Measurements from ENCODE around the gene SLC10A2. TPM values are rescaled to one million over a fixed set of nuclear protein-coding genes. Genes with fewer than 3 reads are reported as not detected.
"Not testable (repeated sequence)": the region's sequence is repeated elsewhere in the genome, so short reads cannot be mapped to it uniquely, and the experiment has no call there.

The SLC10A2 gene
- total RNA-seq, 1 experiment from 2014 or later, result not detected

DNA sequence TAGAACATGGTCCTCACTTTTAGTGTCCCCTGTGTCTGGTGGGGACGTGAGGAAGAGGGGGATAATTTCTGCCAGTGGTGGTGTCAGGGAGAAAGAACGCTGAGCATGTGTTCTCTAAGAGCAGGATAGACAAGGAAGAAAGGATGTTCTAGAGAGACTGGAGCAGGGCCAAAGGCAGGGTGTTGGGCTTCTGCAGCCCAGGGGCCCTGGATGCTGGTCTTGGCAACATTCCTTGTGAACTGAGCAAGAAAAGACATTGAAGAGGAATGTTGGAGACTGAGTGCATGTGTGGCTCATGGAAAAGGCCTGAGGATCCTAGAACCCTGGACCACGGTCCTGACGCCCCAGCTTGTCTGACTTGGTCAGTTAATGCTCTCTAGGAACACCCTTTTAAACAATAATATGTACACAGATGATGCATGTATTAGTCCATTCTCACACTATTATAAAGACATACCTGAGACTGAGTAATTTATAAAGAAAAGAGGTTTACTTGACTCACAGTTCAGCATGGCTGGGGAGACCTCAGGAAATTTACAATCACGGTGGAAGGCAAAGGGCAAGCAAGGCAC is 33.6 kb upstream of the SLC10A2 start:
- Mint-ChIP-seq H3K36me3 (ENCODE audit: insufficient read depth, unreplicated experiment) (no peaks in the 10 kb centered on the region), H3K4me3 (ENCODE audit: low read depth, unreplicated experiment) (no peak overlapping the region), H3K4me1 (ENCODE audit: low read depth, unreplicated experiment) (no peaks in the 10 kb centered on the region), H3K9me3 (ENCODE audit: low read depth, unreplicated experiment) (no peaks in the 10 kb centered on the region), H3K27me3 (ENCODE audit: unreplicated experiment) (no peaks in the 10 kb centered on the region), H3K27ac (ENCODE audit: unreplicated experiment) (no peak overlapping the region)
- CTCF ChIA-PET, result interaction anchor here (0.7 kb wide), 1 partner anchor 880 kb away, joined by 4 read pairs; no protein-coding TSS in a partner anchor
- TF ChIP-seq, protein P1, sequence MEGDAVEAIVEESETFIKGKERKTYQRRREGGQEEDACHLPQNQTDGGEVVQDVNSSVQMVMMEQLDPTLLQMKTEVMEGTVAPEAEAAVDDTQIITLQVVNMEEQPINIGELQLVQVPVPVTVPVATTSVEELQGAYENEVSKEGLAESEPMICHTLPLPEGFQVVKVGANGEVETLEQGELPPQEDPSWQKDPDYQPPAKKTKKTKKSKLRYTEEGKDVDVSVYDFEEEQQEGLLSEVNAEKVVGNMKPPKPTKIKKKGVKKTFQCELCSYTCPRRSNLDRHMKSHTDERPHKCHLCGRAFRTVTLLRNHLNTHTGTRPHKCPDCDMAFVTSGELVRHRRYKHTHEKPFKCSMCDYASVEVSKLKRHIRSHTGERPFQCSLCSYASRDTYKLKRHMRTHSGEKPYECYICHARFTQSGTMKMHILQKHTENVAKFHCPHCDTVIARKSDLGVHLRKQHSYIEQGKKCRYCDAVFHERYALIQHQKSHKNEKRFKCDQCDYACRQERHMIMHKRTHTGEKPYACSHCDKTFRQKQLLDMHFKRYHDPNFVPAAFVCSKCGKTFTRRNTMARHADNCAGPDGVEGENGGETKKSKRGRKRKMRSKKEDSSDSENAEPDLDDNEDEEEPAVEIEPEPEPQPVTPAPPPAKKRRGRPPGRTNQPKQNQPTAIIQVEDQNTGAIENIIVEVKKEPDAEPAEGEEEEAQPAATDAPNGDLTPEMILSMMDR (IDR thresholded peaks at IDR 0.05; ENCODE audit: unreplicated experiment), result no peak
- no peak for DNase-seq
- no TSS peak for BruUV-seq (replicated peaks)
- intact Hi-C loops (cut with micrococcal nuclease; ENCODE audit: unreplicated experiment), result no loop called here

DNA sequence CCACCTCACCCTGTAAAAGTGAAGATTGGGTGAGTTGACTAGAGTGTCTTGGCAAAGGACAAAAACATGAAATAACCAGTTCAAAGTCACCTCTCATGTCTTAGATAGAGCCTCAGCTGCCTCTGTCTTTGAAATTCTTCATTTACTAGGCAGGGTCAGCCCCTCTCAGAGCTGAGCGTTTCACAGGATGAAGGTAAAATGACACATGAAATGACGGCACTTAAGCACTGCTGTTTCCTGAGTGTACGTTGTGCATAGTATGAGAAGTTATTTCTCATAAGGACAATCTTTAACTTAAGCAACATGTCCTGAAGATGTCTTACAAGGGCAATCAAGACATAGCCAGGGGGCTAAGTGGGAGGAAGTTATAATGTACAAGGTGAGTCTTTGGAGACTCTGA is 32.3 kb upstream of the SLC10A2 start:
- Mint-ChIP-seq H3K27ac (ENCODE audit: unreplicated experiment) (no peak overlapping the region), H3K9me3 (ENCODE audit: low read depth, unreplicated experiment) (no peaks in the 10 kb centered on the region), H3K4me3 (ENCODE audit: low read depth, unreplicated experiment) (no peak overlapping the region), H3K27me3 (ENCODE audit: unreplicated experiment) (no peaks in the 10 kb centered on the region), H3K36me3 (ENCODE audit: insufficient read depth, unreplicated experiment) (no peaks in the 10 kb centered on the region), H3K4me1 (ENCODE audit: low read depth, unreplicated experiment) (no peaks in the 10 kb centered on the region)
- CTCF ChIA-PET, result no interaction called here
- DNase-seq, result no peak
- intact Hi-C loops (cut with micrococcal nuclease; ENCODE audit: unreplicated experiment), result no loop called here
- no TSS peak for BruUV-seq (replicated peaks)
- TF ChIP-seq, protein P1 (IDR thresholded peaks at IDR 0.05; ENCODE audit: unreplicated experiment), result no peak

DNA sequence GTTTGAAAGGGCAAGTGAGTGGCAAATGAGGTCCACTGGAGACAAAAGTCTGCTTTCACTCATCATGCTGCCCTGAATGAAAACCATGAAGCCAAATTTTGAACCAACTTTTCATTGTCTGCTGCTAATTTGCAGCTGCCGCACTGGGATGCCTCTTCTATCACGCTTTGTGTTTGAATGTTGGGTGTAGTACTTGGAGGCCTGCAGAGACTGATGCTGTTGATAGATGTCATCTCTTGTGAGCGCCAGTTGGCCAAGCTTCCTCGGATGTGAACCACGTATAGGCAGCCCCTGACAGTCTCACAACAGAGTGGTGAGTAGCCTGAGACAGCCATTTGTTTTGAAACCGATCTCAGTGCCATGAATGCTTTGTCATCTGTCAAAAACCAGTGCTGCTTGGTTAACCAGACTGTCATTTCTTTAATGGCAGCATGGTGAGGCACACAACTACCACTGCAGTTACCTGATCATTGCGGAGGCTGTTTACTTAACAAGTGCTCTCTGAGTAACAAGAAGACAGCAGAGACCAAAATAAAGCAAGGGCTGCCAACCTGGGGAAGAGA is 31.2 kb upstream of the SLC10A2 start:
- TF ChIP-seq, protein P1 (IDR thresholded peaks at IDR 0.05; ENCODE audit: unreplicated experiment), result no peak
- intact Hi-C loops (cut with micrococcal nuclease; ENCODE audit: unreplicated experiment), result no loop called here
- Mint-ChIP-seq H3K27ac (ENCODE audit: unreplicated experiment) (no peak overlapping the region), H3K4me1 (ENCODE audit: low read depth, unreplicated experiment) (no peaks in the 10 kb centered on the region), H3K27me3 (ENCODE audit: unreplicated experiment) (no peaks in the 10 kb centered on the region), H3K36me3 (ENCODE audit: insufficient read depth, unreplicated experiment) (no peaks in the 10 kb centered on the region), H3K9me3 (ENCODE audit: low read depth, unreplicated experiment) (no peaks in the 10 kb centered on the region), H3K4me3 (ENCODE audit: low read depth, unreplicated experiment) (no peak overlapping the region)
- CTCF ChIA-PET, result no interaction called here
- DNase-seq, result no peak
- BruUV-seq (replicated peaks), result no TSS peak

DNA sequence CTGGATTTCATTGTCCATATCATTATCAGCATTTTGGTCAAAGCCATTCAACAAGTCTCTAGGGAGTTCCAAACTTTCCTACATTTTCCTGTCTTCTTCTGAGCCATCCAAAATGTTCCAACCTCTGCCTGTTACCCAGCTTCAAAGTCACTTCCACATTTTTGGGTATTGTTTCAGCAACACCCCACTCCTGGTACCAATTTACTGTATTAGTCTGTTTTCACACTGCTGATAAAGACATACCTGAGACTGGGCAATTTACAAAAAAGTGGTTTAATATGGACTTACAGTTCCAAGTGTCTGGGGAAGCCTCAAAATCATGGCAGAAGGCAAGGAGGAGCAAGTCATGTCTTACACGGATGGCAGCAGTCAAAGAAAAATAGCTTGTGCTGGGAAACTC is 27.4 kb upstream of the SLC10A2 start:
- H3K27ac Mint-ChIP-seq (ENCODE audit: unreplicated experiment); H3K4me1 Mint-ChIP-seq (ENCODE audit: low read depth, unreplicated experiment); H3K36me3 Mint-ChIP-seq (ENCODE audit: insufficient read depth, unreplicated experiment); H3K4me3 Mint-ChIP-seq (ENCODE audit: low read depth, unreplicated experiment); intact Hi-C loops (cut with micrococcal nuclease; ENCODE audit: unreplicated experiment); H3K9me3 Mint-ChIP-seq (ENCODE audit: low read depth, unreplicated experiment); BruUV-seq (replicated peaks); H3K27me3 Mint-ChIP-seq (ENCODE audit: unreplicated experiment); CTCF ChIA-PET; DNase-seq: not testable (repeated sequence)

DNA sequence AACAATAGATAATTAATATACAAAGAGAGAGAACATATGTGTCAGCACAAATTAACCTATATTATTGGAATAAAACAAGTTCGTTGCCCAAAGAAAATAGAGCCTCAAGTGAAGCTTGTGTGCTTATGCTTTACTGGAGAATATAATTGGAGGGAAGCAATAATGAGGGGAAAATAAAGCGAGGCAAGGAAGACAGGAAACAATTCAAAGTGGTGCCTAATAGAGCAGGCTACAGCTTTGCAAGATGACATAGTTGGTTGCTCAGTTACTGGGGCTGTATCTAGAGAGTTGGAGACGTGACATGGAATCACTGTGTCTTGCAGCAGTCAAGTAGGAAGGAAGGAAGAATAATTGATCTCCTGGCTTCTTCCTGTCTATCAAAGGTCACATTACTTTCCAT is 21.1 kb upstream of the SLC10A2 start:
- Mint-ChIP-seq H3K4me1 (ENCODE audit: low read depth, unreplicated experiment) (no peaks in the 10 kb centered on the region), H3K27me3 (ENCODE audit: unreplicated experiment) (no peaks in the 10 kb centered on the region), H3K4me3 (ENCODE audit: low read depth, unreplicated experiment) (no peak overlapping the region), H3K27ac (ENCODE audit: unreplicated experiment) (no peak overlapping the region), H3K9me3 (ENCODE audit: low read depth, unreplicated experiment) (no peaks in the 10 kb centered on the region), H3K36me3 (ENCODE audit: insufficient read depth, unreplicated experiment) (no peaks in the 10 kb centered on the region)
- BruUV-seq (replicated peaks), result no TSS peak
- no peak for DNase-seq
- TF ChIP-seq, protein P1 (IDR thresholded peaks at IDR 0.05; ENCODE audit: unreplicated experiment), result no peak
- CTCF ChIA-PET, result no interaction called here
- intact Hi-C loops (cut with micrococcal nuclease; ENCODE audit: unreplicated experiment), result no loop called here
